Suppressor macrophage (primary cell): ENCODE results near the gene C12orf76.
A peak's percentile ranks its signal among the peaks of the same experiment; 100 is the strongest.
"Not testable (repeated sequence)": the region's sequence is repeated elsewhere in the genome, so short reads cannot be mapped to it uniquely, and the experiment has no call there.

Experiments
- DNase-seq, 4 experiments: peaks; one replicate each; pipeline ENCODE4 v3.0.0-alpha.2; 2020 to 2022
- total RNA-seq, 17 experiments: gene quantifications; one replicate each; lab custom pipeline; 2026; ENCODE audit warnings: mixed read lengths in 6 of 17, inconsistent platforms in 3 of 17; lab: John Stamatoyannopoulos, UW

Gene C12orf76
- total RNA-seq: 2.3 to 9.7 (median 6.0) reads per million in 17 experiments

DNA sequence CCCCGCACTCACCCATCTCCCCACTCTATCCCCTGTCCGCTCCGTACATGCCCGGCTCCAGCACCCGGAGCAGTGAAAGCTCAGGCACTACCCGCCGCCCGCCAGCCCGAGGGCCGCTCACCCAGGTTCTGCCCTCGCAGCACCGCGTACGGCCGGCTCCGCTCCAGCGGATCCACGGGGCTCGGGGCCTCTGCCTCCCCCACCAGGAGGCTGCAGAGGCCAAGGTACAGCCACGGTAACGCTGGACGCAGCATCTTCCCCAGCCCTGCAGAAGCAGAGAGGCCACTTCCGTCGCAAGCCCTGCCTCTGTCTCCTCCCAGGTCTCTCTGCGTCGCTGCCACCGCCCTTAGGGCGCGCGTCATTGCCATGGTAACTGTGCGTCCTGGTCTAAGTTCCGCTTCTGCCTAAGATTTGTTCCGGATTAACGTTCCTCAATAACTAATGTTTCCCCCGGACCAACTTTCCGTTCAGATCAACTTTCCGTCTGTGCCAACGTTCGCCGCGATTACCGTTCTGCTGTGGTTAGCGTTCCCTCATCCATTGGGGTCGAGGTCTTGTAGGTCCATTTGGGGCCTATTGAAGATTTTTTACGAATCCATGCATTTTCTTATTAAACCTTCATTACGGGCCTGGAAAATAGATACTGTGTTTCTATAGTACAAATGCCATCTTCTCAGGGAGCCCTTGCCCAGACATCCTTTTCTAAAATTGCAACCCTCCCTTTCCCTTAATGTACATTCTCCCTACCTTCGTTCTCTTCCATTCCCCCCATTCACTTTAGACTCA, at the start of gene C12orf76:
C12orf76 (minus strand) TSS at position 281 of the 786 bp plus-strand sequence; CDS start at position 254, 27 bp downstream.
- peak; percentile 97 to 99 (median 98) for DNase-seq

DNA sequence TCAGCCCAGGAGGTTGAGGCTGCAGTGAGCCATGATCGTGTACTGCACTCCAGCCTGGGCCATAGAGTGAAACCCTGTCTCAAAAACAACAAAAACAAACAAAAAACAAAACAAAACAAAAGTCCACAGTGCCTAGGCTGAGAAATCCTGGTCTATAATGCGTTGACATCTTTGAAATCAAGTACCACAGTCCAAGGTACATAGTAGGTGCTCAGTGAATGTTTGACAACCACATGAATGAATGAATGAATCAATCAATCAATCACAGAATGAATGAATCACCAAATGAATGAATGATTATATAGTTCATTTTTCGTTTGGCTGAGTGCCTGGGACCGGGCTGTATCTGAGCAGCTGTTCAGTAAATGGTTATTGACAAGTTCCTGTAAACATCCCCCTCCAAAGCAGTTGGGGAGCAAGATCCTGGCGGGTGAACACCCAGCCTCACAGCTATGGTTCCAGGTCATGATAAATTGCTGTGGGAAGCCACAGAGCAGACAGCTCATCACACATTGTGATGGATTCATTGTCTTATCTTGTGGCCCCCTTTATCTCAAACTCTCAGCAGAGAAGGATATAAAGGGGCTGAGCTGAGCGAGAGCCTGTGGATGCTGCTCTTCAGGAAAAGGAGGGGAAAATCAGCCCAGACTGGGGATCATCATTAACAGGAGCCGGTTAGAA, 45.4 kb upstream of the C12orf76 start:
- no peak for DNase-seq

- DNase-seq: no peak
Measured at GRCh38 chr12:110091136-110091711, 42.9 kb upstream of the C12orf76 start.

DNA sequence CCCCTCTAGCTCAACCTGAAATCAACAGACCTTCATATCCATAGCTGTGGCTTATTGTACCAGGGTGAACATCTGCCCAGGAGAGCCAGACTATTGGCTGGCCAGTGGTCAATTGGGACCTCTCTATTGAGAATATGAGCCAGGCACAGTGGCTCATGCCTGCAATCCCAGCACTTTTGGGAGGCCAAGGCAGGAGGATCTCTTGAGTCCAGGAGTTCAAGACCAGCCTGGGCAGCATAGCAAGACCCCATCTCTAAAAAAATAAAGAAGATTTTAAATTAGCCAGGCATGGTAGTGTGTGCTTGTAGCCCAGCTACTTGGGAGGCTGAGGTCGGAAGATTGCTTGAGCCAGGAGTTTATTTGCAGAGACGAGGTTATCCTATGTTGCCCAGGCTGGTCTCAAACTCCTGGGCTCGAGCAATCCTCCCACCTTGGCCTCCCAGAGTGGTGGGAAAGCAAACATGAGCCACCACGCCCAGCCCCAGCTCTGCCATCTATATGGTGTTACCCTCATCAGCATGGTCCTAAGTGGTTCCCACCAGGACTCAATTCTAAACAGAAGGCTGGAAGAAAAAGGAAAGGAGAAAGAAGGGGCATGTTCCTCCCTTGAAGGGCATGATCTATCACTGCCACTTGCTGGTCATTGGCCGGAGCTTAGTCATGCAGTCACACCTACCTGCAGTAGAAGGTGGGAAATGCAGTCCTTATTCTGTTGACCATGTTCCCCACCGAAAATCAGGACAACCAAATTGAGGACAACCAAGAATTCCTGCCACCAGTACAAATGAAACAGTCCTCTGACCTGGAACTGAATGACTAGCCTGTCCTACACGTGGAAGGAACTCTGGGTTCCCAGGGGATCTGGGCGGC, 42.2 kb upstream of the C12orf76 start:
- DNase-seq: no peak

- peak; percentile 69 to 91 (median 82) for DNase-seq
Measured at GRCh38 chr12:110088936-110089335, 40.6 kb upstream of the C12orf76 start.

DNA sequence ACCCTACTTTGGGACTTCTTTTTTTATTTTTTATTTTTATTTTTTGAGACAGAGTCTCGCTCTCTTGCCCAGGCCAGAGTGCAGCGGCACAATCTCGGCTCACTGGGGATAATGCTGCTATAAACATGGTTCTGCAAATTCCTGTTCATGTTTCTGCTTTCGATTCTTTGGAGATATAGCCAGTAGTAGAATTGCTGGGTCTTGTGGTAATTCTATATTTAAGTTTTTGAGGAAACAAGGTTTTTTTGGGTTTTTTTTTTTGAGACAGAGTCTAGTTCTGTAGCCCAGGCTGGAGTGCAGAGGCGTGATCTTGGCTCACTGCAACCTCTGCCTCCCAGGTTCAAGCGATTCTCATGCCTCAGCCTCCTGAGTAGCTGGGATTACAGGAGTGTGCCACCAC, 39.9 kb upstream of the C12orf76 start:
- DNase-seq: peak; percentile 62 to 91 (median 81)

DNA sequence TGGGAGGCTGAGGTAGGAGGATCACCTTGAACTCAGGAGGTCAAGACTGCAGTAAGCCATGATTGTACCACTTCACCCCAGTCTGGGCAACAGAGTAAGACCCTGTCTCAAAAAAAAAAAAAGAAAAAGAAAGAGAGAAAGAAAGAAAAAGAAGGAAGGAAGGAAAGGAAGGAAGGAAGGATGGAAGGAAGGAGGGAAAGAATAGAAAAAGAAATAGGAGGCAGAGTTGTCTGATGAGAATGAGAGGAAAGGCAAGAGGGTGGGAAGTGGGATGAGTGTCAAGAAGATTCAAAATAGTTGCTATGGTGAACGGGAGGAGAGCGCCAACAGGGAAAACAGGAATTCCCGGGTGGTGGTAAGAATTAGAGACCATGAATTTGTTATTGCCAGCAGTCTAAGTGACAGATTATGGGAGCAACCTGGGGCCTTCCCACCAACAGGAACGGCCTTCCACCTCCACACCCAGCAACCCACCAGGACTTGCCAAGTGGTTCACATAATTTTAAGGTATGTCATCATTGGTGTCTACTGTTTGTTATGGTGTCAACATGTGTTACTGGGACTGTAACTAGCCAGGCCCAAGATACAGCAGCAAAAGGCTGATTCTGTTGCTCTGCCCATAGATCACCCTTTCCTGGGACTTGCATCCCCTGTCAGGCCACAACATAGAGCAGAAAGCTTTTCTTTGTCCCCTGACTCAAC, 36.1 kb upstream of the C12orf76 start:
- DNase-seq: no peak

GRCh38 chr12:110080410-110080809, 32.1 kb upstream of the C12orf76 start:
- no peak for DNase-seq

GRCh38 chr12:110079477-110080400, 31.4 kb upstream of the C12orf76 start:
- peak; percentile 81 to 89 (median 87) for DNase-seq

DNA sequence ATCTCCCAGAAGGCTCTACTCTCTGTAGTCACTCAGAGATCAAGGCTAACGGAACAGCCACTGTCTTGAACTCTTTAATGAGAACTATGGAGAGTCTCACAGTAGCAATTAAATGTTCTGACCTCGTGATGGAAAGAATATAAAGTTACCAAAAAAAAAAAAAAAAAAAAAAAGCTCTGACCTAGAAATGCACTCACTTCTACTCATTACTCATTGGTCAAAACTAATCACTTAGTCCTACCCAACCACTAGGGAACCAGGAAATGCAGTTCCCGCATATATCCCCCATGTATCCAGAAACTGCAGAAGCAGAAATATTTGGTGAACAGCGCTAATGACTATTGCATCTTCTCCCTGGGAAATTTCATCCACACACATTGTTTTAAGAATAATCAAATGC, 29.5 kb upstream of the C12orf76 start:
- peak in 1 of 4 experiments; percentile 16 for DNase-seq

DNA sequence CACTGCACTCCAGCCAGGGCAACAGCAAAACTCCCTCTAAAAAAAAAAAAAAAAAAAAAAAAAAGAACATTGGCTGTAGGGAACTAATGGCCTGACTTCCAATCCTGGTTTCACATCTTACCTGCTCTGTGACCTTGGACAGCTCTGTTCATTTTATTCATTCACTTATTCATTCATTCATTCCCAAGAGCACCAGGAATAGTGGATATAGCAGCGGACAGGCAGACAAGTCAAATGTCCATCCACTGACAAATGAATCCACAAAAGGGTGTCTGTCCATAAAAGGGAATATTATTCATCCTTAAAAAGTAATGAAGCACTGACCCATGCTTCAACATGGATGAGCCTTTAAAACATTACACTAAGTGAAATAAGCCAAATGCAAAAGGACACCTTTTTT, 27.6 kb upstream of the C12orf76 start:
- no peak for DNase-seq

- DNase-seq: no peak
Measured at GRCh38 chr12:110074089-110074488, 25.8 kb upstream of the C12orf76 start.

GRCh38 chr12:110073049-110073831, 24.9 kb upstream of the C12orf76 start:
- DNase-seq: peak; percentile 29 to 58 (median 42)

DNA sequence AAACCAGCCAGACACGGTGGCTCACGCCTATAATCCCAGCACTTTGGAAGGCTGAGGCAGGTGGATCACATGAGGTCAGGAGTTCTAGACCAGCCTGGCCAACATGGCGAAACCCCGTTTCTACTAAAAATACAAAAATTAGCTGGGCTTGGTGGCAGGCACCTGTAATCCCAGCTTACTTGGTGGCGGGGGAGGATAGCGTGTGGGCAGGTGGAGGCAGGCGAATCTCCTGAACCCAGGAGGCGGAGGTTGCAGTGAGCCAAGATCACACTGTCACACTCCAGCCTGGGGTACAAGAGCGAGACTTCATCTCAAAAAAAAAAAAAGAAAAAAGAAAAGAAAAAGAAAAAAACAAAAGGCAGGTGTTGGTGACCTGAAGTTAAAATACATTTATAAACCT, 24.3 kb upstream of the C12orf76 start:
- DNase-seq: not testable (repeated sequence)

- no peak for DNase-seq
Measured at GRCh38 chr12:110071967-110072366, 23.6 kb upstream of the C12orf76 start.

DNA sequence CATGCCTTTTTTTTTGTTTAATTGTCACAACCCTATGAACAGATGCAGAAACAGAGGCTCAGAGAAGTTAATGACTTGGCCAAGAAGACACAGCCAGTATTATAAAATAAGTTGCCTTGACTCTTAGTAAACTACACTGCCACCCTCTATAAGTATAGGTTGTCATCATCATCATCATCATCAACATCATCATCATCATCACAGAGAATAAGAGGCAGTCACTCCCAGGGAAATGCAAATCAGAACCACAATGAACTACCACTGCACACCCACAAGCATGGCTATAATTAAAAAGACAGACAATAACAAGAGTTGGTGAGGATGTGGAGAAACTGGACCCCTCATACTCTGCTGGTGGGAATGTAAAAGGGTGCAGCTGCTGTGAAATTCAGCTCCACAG, 23.2 kb upstream of the C12orf76 start:
- DNase-seq: no peak

DNA sequence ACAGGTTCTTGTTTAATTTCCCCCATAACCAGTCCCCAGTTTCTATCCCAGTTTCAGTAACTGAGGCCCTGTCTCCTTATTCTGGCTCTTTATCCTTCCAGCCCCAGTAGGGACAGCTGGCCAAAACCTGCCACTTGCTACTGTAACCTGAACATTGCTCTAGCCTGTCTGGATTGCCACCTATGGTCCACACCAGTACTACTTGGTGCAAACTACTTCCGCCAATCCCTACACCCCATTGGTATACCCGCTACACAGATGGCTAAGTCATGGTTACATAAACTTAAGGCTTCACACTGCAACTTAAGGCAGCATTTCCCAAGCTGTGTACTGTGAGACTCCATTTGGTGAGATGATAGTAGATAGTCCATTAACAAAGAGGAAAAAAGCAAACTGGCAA, 20.3 kb upstream of the C12orf76 start:
- DNase-seq: no peak

GRCh38 chr12:110068115-110068514, 19.8 kb upstream of the C12orf76 start:
- not testable (repeated sequence) for DNase-seq

- no peak for DNase-seq
Measured at GRCh38 chr12:110067531-110067930, 19.2 kb upstream of the C12orf76 start.

DNA sequence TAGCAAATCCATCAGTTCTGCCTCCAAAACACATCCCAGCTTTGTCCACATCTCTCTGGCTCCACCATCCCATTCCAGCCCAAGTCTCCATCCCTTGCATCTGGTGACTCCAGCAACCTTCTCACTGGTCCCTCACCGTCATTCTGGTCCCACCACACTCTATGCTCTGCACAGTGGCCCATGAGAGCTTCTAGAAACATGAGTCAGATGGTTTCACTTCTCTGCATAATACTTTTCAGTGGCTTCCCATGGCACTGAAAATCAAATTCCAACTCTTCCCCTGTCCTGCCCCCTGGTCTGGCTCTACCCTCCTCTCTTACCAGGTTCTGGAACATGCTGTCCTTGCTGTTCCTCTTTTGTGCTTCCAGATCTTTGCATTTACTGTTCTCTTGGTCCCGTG, 17.2 kb upstream of the C12orf76 start:
- peak; percentile 10 to 43 (median 34) for DNase-seq
